ENCODE measurements around the gene GLRA2. TPM values are rescaled to one million over a fixed set of nuclear protein-coding genes. Genes with fewer than 3 reads are reported as not detected.
"Not testable (repeated sequence)": the region's sequence is repeated elsewhere in the genome, so short reads cannot be mapped to it uniquely, and the experiment has no call there.

GLRA2 gene
- total RNA-seq, 1 donor from 2014 or later: not detected

DNA sequence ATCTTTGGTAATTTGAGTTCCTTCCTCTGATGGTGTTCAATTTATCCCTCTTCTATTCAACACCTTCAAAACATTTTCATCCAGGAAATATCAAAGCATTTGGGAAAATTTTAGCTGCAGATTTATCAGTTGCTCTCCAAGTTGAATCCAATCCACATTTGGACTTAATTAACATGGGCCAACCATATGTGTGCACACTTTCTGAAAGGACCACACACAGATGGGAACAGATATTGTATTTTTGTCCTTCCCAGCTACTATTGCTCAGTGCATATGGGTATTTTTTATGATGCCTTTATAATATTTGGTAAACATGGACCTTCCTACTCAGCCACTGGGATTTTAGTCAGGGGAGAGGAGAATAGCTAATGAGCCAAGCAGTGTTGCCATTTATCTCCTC lies 65.2 kb downstream of the GLRA2 start:
- no peak for DNase-seq

DNA sequence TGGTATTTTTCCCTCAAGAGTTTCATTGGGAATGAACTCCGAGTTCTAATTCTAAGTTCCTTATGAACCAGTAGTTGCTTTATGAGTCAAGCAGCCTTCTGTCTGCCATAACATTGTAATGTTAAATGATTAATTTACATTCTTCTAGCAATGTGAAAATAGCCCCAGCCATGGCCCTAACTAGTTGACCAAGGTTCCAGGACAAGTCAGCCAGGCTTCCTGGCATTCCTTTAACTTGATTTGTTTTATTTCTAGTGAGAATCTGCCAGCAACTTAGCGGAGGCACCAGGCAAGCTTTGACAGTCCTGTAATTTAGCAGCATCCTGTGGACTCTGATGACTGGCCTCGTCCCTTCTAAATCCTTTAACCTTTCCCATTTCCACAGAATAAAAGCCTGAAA lies 69.0 kb downstream of the GLRA2 start:
- DNase-seq: no peak

DNA sequence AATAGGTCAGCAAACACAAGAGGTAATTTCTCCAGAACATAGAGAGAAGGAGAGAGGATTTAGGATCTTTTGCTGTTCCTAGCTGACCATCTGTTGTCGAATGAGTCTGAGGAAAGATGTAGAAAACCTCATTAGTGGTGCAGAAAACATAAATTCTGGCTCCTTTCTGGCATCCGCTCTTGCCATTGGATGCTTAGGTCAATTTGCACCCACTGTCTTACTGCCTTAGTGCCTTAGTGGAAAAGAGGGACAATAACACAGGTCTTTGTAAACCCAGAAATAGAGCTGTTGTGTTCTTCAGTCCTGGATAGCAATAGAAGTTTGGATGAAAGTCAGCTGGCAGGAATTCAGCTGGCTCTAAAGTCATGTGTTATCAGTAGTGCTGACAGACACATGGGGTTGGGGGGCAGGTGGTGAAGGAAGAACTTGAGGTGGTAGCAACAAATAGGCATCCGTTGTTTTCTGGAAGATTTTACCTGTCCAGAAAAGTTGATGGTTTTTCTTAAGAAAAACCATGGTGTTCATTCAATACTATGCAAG lies 78.2 kb downstream of the GLRA2 start:
- no peak for DNase-seq

DNA sequence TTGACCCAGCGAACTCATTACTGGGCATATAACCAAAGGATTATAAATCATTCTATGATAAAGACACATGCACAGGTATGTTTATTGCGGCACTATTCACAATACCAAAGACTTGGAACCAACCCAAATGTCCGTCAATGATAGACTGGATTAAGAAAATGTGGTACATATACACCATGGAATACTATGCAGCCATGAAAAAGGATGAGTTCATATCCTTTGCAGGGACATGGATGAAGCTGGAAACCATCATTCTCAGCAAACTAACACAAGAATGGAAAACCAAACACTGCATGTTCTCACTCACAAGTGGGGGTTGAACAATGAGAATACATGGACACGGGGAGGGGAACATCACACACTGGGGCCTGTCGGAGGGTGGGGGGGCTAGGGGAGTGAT lies 83.1 kb downstream of the GLRA2 start:
- not testable (repeated sequence) for DNase-seq

DNA sequence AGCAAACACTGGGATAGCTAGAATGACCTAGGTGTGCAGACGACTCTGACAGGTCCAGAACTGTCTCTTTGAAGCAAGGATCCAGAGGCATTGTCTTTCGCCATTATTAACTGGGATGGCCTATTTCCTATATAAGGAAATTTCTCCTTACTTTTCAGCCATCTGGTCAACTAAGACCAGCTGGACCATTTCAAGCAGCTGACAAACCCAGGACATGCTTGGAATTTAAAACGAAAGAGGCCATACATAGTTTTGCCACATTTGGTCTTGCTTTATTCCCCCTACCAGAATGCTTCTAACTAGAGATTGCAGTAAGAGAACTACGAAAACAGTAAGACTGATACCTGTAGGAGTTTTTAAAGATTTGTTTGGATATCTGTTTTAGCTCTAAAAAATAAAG lies 87.0 kb downstream of the GLRA2 start:
- DNase-seq: no peak

DNA sequence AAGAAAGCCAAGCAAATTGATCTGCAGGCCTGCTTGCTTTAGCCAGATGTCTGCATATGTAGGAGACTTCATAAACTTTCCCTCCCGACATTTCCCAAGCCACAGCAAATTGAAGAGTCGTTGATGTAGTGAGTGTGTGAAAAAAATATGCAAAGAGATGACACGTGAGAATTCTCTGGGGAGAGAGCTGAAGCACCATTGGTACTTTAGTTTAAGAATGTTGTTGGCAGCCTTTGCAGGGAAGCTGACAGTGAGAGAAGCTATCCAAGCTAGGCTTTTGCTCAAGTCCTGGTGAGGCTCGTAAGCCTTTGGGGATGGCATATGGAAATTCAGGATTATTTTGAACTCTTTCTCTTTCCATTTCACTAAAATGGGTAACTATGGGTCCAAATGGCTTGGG lies 87.5 kb downstream of the GLRA2 start:
- DNase-seq: no peak

DNA sequence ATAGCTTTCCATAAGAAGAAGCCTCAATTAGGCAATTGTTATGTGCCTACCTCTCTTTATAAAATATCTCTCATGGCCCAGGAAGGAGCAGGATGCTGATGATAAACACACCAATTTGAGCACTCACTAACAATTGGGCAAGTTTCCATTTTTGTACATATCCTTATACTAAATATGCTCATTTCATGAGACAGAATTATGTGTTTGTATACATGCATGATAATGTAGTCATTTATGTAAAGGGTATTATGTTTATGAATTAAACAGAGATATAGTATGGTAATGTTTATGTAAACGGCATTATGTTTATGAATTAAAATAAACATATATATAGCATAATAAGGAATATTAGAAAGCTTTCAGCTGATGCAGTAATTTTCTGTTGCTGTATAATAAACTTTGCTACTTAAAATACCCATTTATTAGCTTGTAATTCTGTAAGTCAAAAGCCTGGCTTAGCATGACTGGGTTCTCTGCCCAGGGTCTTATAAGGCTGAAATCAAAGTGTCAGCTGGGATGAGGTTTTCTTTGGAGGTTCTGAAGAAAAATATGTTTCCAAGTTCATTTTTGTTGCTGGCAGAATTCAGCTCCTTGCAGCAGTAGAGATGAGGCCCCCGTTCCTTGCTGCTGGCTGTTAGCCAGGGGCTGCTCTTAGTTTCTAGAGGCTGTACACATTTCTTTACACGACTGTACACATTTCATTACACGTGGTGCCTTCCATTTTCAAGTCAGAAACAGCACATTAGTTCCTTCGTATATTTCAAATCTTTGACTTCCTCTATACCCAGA lies 89.0 kb downstream of the GLRA2 start:
- no peak for DNase-seq

DNA sequence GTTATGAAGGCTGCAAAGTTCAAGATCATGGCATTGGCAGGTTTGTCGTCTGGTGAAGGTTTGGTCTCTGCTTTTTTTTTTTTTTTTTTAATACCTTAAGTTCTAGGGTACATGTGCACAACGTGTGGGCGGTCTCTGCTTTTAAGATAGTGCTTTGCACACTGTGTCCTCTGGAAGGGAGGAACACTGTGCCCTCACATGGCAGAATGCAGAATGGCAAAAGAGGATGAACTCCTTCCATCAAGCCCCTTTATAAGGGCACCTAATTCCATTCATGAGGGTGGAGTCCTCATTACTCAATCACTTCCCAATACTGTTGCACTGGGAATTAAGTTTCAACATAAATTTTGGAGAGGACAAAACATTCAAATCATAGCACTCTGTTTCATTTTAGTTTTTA lies 101.4 kb downstream of the GLRA2 start:
- no peak for DNase-seq

DNA sequence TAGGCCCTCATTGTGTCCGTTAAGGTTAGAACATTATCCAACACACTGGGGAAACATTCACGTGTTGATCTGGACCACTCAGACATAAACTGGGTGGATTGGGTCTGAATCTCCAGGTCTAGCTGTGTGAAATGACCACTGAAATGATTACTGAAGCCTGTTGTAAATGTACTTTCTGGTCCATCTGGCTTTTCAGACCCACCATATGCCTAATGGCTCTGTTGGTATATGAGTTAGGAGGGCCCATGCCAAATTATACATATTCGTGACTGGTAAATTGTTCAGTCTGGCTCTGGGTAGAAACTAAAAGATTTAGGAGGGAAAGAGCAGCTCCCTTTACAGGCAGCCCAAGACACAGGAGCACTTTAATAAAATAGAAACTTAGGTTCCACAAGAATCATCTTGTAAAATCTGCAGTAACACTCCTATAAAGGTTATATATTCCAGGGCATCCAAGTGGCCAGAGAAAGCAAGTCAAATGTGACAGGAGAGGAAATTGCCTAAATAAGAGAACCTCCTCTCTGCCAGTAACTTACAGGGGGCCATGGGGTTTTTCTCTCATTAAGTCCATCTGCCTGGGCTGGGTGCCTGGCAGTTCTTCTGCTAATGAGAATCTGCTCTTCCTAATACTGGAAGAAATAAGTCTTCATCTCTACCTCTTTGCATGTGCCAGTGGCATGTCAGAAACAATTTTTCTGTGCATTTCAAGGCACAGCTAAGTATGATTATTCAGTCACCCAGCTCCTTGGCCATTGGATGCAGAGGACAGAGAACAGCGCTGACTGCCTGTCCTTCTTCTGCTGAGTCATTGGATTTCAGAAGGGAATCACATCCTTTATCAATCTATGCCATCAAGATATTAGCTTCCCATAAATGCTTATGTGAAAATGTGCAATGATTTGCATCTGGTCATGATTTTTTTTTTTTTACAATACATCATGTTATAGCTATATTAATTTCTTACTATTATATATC lies 112.6 kb downstream of the GLRA2 start:
- no peak for DNase-seq

DNA sequence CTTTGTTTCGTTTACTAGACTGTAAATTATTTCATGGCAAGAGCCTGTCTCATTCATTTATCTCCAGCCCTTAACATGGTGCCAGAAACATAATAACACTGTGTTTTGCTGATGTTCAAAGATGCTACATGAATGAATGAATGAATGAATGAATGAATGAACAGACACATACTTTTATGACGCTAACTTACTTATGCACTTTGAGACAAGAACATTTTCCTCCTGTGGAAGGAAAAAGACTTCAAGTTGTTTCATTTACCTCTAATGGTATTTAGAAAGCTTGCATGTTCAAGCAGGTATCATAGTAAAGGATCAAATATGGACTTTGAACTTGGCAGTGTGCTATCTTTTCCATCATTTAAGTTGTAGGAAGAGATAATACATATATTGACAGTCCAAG lies 131.6 kb downstream of the GLRA2 start:
- no peak for DNase-seq

DNA sequence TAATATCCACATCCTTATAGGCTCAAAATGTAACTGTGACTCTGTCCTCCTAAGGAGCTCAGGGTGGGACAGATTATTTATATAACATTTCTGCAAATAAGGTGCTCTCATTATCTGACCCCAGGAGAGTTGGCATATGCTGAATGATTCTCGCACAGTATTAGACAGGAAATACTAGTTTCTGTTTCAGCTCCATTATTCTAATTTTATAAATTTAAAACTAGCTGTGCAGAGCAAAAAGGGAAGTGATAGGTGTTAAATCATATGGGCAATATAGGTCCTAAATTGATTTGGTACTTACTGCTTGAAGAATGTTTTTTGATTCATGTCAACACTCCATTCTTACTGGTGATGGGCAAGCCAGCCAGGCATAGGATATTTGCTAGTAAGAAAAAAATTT lies 141.5 kb downstream of the GLRA2 start:
- DNase-seq: no peak

DNA sequence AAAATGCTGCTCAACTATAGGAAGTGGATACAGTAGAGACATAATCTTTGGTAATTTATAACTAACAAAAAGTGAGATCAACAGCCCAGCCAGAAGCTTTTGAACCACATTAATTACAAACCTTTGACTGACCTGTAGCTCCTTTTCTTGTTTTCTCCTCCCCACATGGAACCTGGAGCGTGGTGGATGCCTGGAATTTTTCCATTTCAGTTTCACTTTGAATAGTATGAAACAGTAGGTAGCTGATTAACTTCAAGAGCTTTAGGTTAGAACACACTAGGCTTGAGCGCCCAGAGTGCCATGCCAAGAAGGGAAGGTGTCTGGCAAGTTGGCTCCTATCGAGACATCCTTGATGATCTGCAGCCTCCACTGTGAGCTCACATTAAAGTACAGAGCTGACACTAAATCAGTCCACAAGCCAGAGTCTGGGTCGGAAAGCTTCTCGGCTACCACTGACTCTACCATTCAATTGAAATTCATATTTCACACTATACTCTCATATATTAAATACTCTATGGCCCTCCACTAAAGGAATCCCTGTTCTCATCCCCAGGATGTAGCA lies 143.4 kb downstream of the GLRA2 start:
- no peak for DNase-seq

DNA sequence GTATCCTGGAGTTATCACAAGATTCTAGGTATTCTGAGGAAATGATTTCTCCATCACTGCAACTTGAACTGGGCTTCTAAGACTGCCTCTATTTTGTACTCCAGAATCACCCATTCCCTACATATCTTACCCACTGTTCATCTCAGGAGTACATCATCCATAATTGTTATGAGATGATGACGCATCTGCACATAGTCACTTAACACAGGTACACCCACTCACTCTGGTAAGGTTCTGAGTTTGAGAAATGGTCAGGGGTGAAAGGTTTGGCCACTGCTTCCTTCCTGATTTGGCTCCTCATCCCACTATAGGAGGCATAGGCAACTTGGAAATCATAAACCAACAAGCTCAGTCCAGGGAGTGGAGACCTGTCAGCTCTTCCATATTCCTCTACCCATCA lies 143.9 kb downstream of the GLRA2 start:
- DNase-seq: no peak

DNA sequence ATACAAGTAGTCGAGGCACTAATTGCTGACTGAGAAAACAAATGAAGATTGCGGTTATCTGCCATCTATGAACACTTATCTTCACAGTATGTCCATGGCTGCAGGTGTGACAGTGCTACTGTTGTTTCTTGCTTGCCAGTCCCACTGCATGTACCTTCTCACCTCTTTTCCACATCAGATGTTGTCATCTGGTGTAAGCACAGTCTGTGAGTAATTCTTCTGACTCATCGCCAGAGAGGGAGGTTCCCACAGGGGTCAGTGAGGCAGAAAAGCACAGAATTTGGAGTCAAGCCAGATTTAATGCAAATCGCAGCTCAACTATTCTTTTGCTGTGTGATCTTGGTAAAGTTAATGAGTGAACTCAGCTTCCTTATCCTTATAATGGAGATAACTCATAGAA lies 144.4 kb downstream of the GLRA2 start:
- DNase-seq: peak; percentile 63

DNA sequence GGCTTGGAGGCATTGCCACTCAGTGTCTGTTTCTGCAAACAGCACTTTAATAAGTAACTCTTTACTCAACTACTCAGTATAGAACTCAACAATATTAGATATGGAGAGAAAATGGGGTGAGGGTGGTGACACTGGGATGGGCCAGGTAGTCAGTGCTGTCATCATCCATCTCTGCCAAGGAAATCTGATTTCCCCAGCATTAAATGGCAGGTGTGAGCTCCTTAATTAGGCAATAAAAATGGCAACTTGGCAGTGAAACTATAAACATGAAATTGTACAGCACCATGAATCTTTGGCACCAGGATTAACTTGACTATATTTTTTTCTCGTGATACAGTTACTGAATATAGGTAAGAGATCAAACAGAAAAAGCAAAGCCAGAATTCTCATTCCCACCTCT lies 146.2 kb downstream of the GLRA2 start:
- DNase-seq: no peak

DNA sequence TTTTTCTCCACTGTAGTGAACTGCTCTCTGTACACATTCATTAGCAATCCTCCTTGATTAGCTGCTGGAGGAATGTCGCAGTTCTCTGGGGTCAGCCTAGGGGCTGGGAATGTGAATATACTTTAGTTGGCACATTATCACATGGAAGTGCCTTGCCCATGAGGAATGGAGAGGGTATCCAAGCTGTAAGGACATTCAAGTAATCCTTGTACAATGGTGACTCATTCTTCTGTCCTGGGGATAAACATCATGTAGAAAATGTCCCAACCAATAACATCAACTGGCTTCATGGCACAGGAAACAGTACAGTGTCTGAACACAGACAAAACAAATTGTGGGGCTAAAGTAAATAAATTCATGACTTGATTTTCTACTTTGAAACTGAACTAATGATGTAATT lies 147.1 kb downstream of the GLRA2 start:
- DNase-seq: no peak

DNA sequence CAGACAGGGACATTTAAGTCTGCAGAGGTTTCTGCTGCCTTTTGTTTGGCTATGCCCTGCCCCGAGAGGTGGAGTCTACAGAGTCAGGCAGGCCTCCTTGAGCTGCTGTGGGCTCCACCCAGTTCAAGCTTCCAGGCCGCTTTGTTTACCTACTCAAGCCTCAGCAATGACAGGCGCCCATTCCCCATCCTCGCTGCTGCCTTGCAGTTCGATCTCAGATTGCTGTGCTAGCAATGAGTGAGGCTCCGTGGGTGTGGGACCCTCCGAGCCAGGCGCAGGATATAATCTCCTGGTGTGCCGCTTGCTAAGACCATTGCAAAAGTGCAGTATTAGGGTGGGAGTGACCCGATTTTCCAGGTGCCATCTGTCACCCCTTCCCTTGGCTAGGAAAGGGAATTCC lies 159.0 kb downstream of the GLRA2 start:
- not testable (repeated sequence) for DNase-seq

DNA sequence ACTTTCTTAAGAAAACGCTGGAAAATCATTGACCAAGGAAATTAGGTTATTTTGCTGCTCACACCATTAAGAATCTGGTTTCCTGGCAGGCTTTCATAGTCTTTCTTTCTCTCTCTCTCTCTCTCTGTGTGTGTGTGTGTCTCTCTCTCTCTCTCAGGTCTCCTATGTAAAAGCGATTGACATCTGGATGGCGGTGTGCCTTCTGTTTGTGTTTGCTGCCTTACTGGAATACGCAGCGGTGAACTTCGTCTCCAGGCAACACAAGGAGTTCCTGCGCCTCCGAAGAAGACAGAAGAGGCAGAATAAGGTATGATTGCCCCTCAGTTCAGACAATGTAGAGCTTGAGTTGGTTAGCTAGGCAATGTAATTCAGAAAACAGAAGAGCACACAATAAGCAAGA lies 161.2 kb downstream of the GLRA2 start:
- no peak for DNase-seq

DNA sequence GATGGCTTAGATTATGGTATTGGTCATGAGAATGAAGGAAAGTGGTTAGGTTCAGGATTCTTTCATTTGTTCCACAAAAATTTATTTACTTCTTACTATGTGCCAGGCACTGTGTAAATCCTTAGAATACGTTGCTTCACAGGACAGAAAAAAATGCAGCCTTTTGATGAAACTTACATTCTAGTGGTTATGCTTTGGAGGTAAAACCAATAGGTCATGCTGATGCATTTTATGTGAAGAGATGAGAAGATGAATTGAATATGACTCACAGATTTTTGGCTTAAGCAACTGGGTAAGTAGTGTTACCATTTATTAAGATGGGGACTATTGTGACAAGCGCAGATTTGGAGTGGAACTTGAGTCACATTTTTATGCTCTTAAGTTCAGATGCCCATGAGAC lies 165.3 kb downstream of the GLRA2 start:
- DNase-seq: no peak

DNA sequence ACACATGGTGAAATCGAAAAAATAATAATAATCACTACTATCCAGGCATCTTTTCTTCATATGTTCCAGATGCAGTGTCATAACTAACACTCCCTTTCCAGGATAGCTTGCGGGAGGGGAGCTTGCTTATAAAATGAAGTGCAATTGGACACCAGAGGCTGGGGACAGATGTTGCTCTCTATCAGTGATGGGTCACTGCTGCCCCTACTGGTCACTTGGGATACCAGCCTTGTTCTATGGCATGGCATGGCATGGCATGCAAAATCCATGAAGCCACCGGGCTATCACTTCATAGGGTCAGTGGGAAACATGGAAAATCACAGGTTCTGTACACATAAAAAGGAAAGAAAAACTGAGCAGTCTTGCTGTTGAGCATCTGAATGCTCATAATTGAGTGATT lies 168.1 kb downstream of the GLRA2 start:
- DNase-seq: peak; percentile 27

DNA sequence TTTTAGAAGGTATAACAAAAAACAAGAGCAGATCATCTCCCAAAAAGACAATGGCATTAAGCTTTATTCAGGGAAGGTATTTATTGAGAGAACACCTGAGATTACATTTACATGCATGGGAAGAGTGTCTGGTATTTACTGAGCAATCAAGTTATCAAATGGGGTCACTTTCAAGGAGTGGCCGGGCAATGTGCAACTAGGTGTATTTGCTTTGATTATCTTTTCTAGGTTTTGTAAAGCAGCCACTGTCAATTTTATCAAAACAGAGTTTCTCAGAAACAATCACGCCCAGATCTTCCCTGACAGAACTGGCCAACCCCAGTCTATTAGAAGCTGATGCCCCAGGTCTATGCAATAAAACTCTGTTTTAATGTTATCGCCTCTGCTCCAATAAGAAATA lies 169.5 kb downstream of the GLRA2 start:
- DNase-seq: no peak

DNA sequence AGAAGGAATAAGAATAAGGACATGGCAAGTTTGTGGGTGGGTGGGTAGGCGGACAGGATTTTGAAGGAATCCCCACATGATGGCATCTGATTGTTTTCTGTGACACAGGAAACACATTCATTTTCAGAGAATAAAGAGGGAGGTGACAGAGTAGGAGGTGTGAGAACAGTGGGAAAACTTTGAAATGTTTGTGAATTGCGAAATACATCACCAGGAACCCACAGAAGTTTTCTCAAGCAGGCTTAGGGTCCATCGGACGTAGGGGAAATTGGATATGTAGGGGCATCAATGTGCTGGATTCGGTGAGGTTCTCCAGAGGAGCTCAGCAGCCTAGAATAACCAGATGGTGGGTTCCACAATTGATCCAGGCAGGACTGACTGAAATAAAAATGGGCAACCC lies 171.6 kb downstream of the GLRA2 start:
- DNase-seq: no peak

DNA sequence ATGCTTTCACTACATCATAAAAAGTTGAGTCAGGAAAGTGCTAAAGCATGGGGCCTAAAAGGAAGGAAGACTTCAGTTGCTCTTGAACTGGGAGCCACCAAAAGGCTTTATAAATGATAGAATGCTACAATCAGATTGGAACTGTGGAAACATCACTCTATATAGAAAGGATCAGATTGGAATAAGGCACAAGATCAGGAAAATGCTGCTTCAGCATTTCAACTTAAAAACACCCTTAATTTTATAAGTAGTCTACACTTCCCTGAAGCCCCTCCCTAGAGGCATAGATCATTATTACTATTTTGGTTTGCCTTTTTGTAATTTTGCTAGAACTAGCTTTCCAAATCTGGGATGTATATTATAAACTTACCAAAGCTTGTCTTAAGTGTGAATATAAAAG lies 172.8 kb downstream of the GLRA2 start:
- DNase-seq: no peak

All from dermis blood vessel endothelial cell (primary cell).